ENCODE data around the gene TAX1BP3. TPM values are rescaled to one million over a fixed set of nuclear protein-coding genes. Genes with fewer than 3 reads are reported as not detected.
A peak's percentile ranks its signal among the peaks of the same experiment; 100 is the strongest.

TAX1BP3 gene
- total RNA-seq, 2 donors from 2014 or later: 17.2 to 24.7 TPM

- H3K36me3 Mint-ChIP-seq: no peaks in the 10 kb centered on the region
- DNase-seq (ENCODE audit: low spot score in 2 of 2) (peak in 1 of 2 donors; percentile 54), ATAC-seq (peak in 1 of 2 donors; percentile 85)
- H3K9me3 Mint-ChIP-seq: no peaks in the 10 kb centered on the region
- H3K27ac Mint-ChIP-seq: peak overlapping the region in 1 of 2 donors; percentile 40
These were observed 20.4 kb downstream of the TAX1BP3 start for GRCh38 chr17:3647769-3648555.

GRCh38 chr17:3647251-3647650 is 21.1 kb downstream of the TAX1BP3 start:
- H3K36me3 Mint-ChIP-seq: no peaks in the 10 kb centered on the region
- ATAC-seq (peak in 1 of 2 donors; percentile 7), DNase-seq (ENCODE audit: low spot score in 2 of 2) (no peak)

GRCh38 chr17:3645310-3645709 is 23.1 kb downstream of the TAX1BP3 start:
- DNase-seq (ENCODE audit: low spot score in 2 of 2): no peak
- Mint-ChIP-seq H3K9me3 (no peaks in the 10 kb centered on the region), H3K36me3 (no peaks in the 10 kb centered on the region), H3K27ac (no peak overlapping the region)
- ATAC-seq: no peak

More at GRCh38 chr17:3647251-3647650, 21.1 kb downstream of the TAX1BP3 start:
- Mint-ChIP-seq H3K27ac (no peak overlapping the region), H3K9me3 (no peaks in the 10 kb centered on the region)

GRCh38 chr17:3643889-3644349 is 24.5 kb downstream of the TAX1BP3 start:
- ATAC-seq (peak in 1 of 2 donors; percentile 83), DNase-seq (ENCODE audit: low spot score in 2 of 2) (no peak)
- Mint-ChIP-seq H3K27ac (peak overlapping the region in 1 of 2 donors; percentile 60), H3K36me3 (no peaks in the 10 kb centered on the region), H3K9me3 (no peaks in the 10 kb centered on the region)

- Mint-ChIP-seq H3K36me3 (no peaks in the 10 kb centered on the region), H3K9me3 (no peaks in the 10 kb centered on the region), H3K27ac (no peak overlapping the region)
- DNase-seq (ENCODE audit: low spot score in 2 of 2) (no peak), ATAC-seq (no peak)
These were observed 26.5 kb downstream of the TAX1BP3 start for GRCh38 chr17:3641717-3642486.

GRCh38 chr17:3641014-3641413 is 27.4 kb downstream of the TAX1BP3 start:
- ATAC-seq: no peak
- Mint-ChIP-seq H3K36me3 (no peaks in the 10 kb centered on the region), H3K27ac (no peak overlapping the region), H3K9me3 (no peaks in the 10 kb centered on the region)
- DNase-seq (ENCODE audit: low spot score in 2 of 2): no peak

GRCh38 chr17:3639981-3640596 is 28.3 kb downstream of the TAX1BP3 start:
- ATAC-seq (peak; percentile 28 to 40), DNase-seq (ENCODE audit: low spot score in 2 of 2) (peak in 1 of 2 donors; percentile 31)
- no peaks in the 10 kb centered on the region for H3K36me3 Mint-ChIP-seq
- no peaks in the 10 kb centered on the region for H3K9me3 Mint-ChIP-seq
- H3K27ac Mint-ChIP-seq: peak overlapping the region; percentile 78 to 85

- Mint-ChIP-seq H3K9me3 (no peaks in the 10 kb centered on the region), H3K36me3 (no peaks in the 10 kb centered on the region), H3K27ac (peak overlapping the region in 1 of 2 donors; percentile 94)
- ATAC-seq (no peak), DNase-seq (ENCODE audit: low spot score in 2 of 2) (peak in 1 of 2 donors; percentile 13)
These were observed 31.4 kb downstream of the TAX1BP3 start for GRCh38 chr17:3636908-3637373.

GRCh38 chr17:3636154-3636907 is 32.0 kb downstream of the TAX1BP3 start, which contains the start of the genes CTNS and SHPK:
Gene CTNS (plus strand): TSS chr17:3636760. CDS start chr17:3640207, 3,447 bp downstream.
Gene SHPK (minus strand): TSS chr17:3636250. CDS start chr17:3636219, 31 bp downstream.
- ATAC-seq (peak; percentile 95 to 97), DNase-seq (ENCODE audit: low spot score in 2 of 2) (peak; percentile 96 to 97)
- no peaks in the 10 kb centered on the region for H3K9me3 Mint-ChIP-seq
- peak within 1 kb of the TSS; percentile 94 to 99 for H3K27ac Mint-ChIP-seq
- H3K36me3 Mint-ChIP-seq: no peaks in the 10 kb centered on the region

GRCh38 chr17:3635474-3636153 is 32.8 kb downstream of the TAX1BP3 start:
- Mint-ChIP-seq H3K36me3 (no peaks in the 10 kb centered on the region), H3K27ac (peak overlapping the region; percentile 11 to 62), H3K9me3 (no peaks in the 10 kb centered on the region)
- DNase-seq (ENCODE audit: low spot score in 2 of 2): no peak
- no peak for ATAC-seq

GRCh38 chr17:3632287-3632686 is 36.1 kb downstream of the TAX1BP3 start:
- Mint-ChIP-seq H3K36me3 (peaks cover 0 to 7% of the 10 kb centered on the region in 2 donors), H3K9me3 (no peaks in the 10 kb centered on the region), H3K27ac (no peak overlapping the region)
- ATAC-seq: no peak
- no peak for DNase-seq (ENCODE audit: low spot score in 2 of 2)

GRCh38 chr17:3630781-3631180 is 37.6 kb downstream of the TAX1BP3 start:
- no peaks in the 10 kb centered on the region for H3K9me3 Mint-ChIP-seq
- H3K27ac Mint-ChIP-seq: no peak overlapping the region
- no peak for ATAC-seq
- DNase-seq (ENCODE audit: low spot score in 2 of 2): no peak
- H3K36me3 Mint-ChIP-seq: peaks cover 0 to 12% of the 10 kb centered on the region in 2 donors

GRCh38 chr17:3627769-3628167 is 40.6 kb downstream of the TAX1BP3 start:
- peaks cover 0 to 12% of the 10 kb centered on the region in 2 donors for H3K36me3 Mint-ChIP-seq
- ATAC-seq (no peak), DNase-seq (ENCODE audit: low spot score in 2 of 2) (no peak)
- H3K9me3 Mint-ChIP-seq: no peaks in the 10 kb centered on the region
- no peak overlapping the region for H3K27ac Mint-ChIP-seq

GRCh38 chr17:3626831-3627768 is 41.3 kb downstream of the TAX1BP3 start:
- DNase-seq (ENCODE audit: low spot score in 2 of 2) (no peak), ATAC-seq (no peak)
- no peaks in the 10 kb centered on the region for H3K9me3 Mint-ChIP-seq
- peaks cover 0 to 12% of the 10 kb centered on the region in 2 donors for H3K36me3 Mint-ChIP-seq
- H3K27ac Mint-ChIP-seq: no peak overlapping the region
